Smooth muscle cell of the brain vasculature (primary cell): Measurements from ENCODE around the gene PADI1.

Source experiments
- DNase-seq: peaks from one replicate; pipeline ENCODE4 v3.0.0-alpha.2; 2012; ENCODE audit warnings: low read depth, low spot score

The PADI1 gene, protein sequence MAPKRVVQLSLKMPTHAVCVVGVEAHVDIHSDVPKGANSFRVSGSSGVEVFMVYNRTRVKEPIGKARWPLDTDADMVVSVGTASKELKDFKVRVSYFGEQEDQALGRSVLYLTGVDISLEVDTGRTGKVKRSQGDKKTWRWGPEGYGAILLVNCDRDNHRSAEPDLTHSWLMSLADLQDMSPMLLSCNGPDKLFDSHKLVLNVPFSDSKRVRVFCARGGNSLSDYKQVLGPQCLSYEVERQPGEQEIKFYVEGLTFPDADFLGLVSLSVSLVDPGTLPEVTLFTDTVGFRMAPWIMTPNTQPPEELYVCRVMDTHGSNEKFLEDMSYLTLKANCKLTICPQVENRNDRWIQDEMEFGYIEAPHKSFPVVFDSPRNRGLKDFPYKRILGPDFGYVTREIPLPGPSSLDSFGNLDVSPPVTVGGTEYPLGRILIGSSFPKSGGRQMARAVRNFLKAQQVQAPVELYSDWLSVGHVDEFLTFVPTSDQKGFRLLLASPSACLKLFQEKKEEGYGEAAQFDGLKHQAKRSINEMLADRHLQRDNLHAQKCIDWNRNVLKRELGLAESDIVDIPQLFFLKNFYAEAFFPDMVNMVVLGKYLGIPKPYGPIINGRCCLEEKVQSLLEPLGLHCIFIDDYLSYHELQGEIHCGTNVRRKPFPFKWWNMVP

DNA sequence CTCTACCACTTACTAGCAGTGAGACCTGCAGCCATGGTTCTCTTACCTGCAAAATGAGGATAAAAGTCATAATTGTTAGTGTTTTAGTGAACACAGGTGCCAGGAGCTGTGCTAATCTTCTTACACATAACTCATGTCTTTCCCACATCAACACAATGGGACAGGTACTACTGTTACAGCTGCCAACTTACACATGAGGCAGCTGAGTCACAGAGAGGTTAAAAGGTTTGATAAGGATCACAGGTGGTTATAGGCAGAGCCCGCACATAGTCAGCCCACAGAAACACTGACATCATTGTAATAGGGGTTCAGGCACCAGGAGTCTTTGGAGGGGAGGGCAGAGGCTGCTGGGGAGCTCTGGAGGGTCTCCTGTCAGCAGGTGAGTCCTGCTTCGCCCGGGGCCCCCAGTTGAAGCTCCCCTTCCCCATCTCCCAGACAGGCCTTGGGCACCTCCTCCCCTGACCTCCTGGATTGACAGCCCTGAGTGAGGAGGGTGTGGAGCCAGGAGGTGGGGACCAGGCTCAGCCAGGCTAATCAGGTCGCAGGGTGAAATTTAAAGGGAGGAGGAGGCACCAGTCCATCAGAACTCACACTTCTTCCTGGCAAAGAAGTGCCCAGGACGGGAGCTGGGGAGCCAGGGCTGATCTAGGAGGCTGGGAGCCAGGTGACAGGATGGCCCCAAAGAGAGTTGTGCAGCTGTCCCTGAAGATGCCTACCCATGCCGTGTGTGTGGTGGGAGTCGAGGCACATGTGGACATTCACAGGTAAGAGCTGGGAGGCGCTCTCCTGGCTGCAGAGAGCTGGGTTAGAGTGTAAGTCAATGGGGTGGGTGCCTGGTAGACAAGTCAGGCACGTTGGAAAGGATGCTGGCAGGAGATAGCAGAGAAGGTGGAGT, at the start of gene PADI1:
PADI1 (plus strand) TSS at position 583 of the 895 bp plus-strand sequence; CDS start at position 673, 90 bp downstream.
- no peak for DNase-seq

DNA sequence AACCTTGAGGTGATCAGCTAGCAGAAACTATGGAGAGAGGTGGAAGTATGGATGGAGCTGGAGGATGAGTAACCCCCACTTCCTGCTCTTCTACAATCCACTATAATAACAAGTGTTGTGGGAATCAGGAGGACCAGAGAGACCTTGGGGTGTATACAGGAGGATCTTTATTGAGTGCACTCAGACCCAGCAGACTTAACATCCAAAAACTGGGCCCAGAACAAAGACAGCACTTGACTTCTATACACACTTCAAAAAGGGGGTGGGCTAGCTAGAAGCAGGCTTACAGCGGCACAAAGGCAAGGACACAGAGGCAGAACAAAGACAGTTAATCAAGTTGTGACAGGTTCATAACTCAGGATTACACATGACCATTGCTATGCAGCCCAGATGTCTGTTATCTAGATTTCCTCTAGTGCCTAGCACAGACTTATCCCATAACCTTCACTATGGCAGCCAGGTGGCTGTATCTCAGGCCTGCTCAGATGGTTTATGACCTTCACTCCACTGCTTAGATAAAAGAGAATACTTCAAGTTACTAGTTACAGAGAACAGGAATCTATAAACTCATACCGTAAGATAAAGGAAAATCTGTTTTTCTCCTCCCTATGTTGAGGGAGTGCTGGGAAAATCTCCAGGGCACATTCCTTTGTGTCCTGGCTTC, 49.5 kb upstream of the PADI1 start:
- DNase-seq: no peak

DNA sequence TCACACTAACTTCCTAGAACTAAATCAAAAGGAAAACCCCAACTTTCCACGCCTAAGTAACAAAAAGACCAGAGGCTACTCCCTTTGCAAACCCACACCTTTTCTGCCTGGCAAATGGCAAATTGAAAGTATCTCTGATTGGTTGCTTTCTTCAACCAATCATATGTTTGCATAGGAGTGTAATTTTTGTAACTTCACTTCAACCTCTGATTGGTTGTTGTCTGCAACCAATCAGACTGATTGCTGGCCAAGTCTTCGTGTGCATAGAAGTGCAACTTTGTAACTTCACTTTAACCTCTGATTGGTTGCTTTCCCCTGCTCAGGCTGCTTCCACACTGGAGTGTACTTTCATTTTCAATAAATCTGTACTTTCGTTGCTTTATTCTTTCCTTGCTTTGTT, 48.8 kb upstream of the PADI1 start:
- DNase-seq: no peak

DNA sequence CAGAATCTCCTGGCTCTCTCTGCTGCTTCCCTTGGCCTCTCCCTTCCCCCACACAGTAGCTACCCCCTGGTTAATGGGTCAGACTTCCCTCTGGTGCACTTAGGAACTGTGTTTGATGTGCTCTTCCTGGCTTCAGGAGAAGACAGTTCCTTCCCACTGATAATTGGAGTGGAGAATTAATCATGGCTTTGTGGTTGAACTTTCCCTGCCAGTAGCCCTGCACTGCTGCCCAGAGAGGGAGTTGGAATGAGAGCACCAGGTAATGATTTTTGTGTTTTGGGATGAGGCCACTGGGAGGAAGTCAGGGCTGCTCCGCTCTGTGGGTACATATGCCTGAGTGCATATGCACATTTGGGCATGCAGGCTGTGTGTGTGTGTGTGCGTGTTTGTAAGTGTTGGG, 46.0 kb upstream of the PADI1 start:
- no peak for DNase-seq

DNA sequence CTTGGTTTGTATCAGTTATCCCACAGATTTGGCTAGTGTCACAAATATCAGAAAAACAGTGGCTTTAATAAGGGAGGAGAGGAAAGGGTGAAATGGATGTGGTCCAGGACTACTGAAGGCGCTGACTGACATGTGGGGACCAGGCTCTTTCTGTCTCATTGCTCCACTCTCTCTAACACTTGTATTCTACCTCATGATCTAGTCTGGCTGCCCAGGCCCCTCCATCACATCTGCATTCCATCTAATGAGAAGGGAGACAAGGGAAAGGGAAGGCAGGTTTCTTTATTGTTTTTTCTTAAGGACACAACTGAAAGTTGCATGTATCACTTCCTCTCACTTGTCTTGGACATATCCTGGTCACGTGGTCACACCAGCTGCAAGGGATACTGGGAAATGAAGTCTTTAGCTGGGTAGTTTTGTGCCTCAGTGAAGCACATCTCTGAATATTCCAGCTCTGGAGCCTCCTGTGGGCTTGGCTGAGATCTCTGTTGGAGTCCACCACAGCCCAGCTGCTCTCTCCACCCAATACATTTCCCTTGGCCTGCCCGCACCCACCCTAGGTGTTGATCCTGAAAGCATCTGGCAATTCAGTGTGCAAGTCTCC, 43.7 kb upstream of the PADI1 start:
- no peak for DNase-seq

DNA sequence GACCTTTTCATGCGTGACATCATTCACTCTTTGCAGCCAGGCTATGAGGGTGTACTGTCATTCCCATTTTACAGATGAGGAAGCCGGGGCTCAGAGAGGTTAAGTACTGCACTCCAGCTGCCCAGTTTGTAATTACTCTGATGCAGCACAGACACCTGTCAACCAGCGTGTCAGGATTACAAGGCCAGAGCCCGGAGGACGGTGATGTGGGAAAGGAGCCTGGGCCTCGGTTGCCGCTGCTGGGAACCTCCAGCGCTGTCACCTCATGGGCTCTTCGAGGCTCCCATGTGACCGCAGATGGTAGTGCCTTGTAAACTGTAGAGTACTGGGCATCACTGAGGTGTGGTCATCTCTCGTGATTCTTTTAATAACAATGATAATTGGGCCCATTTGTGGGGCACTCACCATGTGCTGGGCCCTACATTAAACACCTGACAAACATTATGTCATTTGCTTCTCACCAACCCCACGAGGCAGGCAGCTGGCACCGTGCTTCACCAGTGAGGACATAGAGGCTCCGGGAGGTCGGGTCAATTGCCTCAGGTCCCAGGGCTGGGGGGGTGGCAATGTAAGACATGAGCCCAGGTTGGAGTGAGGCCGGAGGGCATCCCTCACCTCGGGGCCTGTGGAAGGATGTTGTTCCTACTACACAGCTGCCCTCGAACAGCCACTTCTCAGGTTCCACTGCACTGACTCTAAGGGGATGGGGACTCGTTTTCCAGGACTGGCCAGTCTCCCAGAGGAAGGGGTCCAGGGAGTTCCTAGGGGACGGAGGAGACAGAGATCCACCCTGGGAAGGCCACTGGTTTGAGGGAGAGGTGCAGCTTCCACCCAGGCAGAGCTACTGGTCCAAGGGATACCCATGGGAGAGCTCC, 42.8 kb upstream of the PADI1 start:
- no peak for DNase-seq

DNA sequence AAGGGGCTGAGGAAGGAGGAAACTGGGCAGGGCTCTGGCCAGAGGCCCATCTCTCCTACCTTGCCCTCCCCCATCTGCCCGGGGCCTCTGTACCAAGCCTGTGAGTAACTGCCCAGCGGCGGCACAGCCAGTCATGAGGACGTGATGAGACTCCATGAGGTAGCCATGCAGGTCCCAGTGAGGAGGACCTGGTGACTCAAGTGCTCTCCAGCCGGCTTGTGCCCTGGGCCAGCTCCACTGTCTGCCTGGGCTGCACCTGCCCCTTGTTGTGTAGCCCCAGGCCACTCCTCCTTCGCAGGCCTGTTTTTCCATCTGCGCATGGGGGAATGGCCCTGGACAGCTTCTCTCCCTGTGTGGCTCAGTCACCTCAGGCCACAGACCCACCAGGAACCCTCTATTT, 42.0 kb upstream of the PADI1 start:
- no peak for DNase-seq

DNA sequence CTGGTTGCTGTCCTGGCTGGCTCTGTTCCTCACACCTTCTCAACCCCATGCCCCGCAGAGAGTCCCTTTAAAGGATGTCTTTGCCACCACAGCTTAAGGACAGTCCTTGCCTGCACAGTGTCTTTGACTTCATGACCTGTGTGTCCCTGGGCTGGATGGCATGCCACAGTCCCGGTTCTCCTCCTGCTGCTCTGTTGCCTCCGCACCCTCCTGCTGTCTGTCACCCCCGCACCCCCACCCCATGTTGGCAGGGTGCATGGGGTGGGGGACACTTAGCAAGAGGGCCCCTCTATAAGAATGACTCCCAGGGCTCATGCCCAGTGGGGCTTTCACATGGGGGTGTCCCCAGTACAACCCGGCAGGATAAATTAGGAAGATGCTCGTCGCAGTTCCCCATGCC, 41.6 kb upstream of the PADI1 start:
- no peak for DNase-seq

DNA sequence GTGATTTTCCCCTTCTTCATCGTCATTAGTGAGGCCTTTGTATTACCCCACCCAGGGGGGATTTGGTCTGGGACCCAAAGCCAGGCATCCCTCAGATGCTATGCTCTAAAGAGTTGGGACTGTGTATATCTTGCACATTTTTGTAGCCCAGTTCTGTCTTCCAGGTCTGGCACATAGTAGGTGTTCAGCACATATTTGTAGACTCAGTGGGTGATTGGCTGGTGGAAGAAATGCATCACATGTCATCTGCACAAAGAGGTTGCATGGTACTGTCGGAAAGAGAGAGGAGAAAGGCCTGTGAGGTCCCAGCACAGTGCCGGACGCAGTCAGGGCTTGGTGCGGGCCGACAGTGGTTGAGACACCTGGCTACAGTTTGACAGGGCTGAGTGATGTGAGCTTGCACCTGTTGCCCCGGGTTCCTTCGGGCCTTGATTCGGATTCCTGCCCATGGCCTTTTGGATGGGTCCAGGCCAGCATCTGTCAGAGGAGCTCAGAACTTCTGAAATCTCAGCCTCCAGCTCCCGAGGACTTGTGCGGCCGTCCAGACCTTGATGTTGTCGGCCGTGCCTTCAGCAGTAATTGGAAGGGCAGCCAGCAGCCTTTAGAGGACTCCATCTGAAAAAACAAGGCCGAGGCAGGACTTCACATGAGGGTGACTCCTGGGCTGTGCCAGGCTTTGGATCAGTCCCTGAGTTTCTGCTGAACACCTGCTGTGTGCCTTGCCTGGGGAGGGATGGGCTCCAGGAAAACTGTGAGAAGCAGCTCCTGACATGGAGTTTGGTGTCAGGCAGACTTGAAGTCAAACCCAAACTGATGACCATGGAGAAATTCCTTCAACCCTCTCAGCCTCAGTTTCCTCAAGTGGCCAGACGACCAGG, 40.9 kb upstream of the PADI1 start:
- no peak for DNase-seq

DNA sequence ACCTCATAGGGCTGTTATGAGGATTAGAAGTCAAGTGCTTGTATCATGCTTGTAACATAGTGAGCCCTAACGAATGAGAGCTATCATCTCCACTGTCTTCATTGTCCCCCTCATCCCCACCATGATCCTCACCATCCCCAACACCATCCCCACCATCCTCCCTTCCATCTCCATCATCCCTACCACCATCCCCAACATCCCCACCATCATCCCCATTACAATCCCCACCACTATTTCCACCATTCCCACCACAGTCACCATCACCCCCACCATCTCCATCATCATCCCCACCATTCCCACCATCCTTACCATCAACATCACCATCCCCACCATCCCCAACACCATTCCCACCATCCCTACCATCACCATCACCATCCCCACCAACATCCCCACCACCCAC, 39.1 kb upstream of the PADI1 start:
- DNase-seq: no peak

DNA sequence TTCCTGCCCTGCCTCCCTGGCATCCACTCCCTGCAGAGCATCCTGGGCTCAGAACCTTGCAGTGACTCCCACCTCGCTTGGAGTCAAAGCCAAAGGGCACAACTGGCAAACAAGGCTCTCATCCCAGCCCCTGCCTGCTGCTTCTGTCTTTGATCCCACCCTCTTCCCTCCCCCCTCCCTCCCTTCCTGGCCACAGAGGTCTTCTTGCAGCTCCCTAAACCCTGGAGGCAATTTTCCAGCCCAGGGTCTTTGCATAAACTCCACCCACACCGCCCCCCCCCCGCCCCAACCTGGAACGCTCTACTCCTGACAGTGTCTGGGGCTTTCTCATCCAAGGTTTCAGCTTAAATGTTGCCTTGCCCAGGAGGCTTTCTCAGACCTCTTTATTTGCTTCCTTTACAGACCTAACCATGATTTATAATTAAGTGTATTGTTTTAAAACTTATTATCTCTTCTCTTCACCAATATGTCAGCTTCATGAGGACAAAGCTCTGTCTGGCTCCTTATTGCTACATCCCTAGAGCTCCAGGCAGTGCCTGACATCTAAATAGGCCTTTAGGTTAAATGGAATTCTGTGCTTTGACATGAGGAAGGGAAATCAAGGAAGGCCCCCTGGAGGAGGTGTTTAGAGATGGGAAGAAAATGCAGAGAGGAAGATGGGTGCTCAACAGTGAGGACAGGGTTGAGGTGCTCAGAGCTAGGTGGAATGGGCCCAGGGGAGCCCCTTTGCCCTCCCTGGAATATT, 37.7 kb upstream of the PADI1 start:
- DNase-seq: no peak

DNA sequence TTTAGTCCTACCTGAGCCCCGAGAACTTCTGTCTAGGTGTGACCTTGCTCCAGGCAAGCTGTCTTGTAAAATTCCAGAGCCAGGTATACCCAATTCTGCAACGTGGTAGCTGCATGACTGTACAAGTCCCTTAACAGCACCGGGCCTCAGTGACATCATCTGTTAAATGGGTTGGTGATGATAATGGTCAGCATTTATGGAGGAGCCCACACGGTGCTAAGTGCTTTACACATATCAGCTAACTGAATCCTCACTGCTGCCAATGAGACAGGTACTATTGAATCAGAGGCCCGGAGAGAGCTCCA, 37.2 kb upstream of the PADI1 start:
- DNase-seq: no peak

DNA sequence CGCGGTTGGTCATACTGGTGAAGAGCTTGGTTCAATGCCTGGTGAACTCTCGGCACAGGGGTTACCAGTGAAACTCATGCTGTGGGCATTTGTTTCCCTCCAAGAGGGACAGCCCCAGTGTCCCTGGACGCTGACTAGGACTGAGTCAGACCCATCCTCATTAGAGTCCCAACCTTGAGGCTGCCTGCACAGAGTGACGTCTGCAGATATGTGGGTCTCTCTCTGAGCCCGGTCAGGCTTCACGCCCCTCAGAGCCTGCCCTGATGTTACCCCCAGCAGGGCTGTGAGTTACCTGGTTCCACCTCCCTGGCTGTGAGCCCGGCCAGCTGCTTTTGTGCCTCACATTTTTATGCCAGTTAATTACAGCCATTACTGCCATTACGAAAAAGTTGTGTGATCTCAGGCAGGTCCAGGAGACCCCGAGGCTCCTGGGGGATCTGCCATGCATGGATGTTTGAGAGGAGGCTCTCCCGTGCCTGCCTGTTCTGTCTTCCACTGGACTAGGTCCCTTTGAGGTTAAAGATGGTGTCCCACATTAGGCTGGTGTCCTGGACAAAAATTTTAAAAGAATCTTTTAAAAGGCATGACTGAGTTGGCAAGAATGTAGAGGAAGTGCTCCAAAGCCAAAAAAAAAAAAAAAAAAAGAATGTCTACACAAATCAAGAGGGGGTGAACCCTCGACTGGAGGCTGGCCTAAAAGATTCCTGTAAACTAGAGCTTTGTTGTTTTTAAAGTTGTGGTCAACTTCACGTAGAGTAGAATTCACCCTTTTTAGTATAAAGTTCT, 36.6 kb upstream of the PADI1 start:
- peak; percentile 67 for DNase-seq

DNA sequence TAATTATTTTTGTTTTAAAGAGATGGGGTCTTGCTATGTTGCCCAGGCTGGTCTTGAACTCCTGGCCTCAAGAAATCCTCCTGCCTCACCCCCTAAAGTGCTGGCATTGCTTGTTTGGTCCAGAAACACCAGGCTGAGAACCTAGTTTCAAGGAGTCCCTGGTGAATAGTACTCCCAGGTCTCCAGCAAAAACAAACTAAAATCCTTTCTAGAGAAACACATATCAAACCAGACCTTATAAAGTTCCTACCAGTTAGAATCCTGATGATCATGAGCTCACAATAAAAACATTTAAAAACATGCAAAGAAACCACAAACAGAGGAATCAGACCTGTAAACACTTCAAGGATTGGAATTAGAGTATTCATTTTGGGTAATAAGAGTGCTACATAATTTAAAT, 34.4 kb upstream of the PADI1 start:
- peak; percentile 53 for DNase-seq

DNA sequence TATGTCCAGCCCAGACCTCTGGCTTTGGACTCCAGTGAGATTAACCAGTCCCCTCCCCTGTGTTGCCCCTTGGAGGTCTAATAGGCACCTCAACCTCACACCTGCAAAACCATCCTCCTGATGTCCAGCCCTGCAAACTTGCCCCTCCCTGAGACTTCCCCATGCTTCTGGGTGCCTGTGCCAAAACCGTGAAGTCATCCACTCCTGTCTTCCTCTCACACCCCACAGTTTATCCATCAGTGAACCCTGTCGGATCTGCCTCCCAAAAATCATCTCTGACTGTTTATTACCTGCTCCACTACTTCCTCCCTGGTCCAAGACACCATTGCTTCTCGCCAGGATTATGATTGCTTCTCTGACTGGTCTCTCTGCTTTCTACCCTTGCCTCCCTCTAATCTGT, 31.7 kb upstream of the PADI1 start:
- DNase-seq: no peak

DNA sequence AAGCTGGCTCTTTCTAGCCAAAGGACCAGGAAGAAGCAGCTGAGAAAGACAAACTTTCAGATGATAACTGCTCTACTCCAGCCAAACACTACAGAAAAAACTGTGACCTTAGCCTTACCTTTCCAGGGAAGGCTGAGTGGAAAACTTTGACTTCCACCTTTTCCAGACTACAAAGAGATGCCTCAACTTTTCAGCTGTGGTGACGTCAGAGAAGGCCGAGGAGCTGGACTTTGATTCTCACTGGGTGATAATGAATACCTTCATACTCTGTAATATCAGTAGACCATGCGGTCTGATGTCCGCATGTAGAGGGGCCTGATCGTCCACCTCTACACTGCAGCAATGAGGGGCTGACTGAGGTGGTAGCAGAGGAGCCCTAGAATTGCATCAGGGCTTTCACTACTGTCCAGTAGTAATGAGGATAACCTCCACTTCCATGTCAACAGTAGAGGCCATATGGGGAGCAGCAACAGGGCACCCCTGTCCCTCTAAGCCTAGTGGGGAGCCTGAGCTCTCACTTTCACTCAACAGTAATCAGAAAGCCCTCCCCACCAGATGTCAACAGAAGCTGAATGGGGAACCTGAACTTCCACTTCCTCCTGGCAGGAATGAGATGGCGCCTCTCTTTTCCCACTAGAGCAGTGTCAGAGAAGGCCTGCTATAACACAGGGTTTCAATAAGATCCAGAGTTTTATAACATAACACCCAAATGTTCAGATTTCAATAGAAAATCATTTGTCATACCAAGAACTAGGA, 28.4 kb upstream of the PADI1 start:
- no peak for DNase-seq

DNA sequence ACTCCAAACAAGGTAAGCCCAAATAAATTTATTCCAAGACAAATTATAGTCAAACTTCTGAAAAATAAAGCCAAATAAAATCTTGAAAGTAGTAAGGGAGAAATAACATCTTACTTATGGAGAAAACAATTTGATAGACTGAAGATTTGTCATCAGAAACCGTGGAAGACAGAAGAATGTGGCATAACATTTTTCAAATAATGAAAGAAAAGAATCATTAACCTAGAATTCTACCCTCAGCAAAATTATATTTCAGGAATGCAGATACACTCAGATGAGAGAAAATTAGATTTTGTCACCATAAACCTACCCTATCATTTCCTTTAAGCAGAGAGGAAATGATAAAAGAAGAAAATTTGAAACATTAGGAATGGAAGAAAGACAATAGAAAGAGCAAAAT, 27.3 kb upstream of the PADI1 start:
- no peak for DNase-seq
